Stimulated activated naive CD4-positive, alpha-beta T cell treated with Interleukin-2 at 50 U/mL for 16 hours (primary cell): ENCODE measurements around the gene AASDH.

ENCODE experiments used
- DNase-seq: peaks from one replicate; lab custom pipeline; 2025; lab: John Stamatoyannopoulos, UW

Gene AASDH

GRCh38 chr4:56387023-56388001, at the start of gene AASDH:
Gene AASDH (minus strand): TSS chr4:56387491. CDS start chr4:56384299, 3,192 bp downstream.
- DNase-seq = peak; percentile 93

DNA sequence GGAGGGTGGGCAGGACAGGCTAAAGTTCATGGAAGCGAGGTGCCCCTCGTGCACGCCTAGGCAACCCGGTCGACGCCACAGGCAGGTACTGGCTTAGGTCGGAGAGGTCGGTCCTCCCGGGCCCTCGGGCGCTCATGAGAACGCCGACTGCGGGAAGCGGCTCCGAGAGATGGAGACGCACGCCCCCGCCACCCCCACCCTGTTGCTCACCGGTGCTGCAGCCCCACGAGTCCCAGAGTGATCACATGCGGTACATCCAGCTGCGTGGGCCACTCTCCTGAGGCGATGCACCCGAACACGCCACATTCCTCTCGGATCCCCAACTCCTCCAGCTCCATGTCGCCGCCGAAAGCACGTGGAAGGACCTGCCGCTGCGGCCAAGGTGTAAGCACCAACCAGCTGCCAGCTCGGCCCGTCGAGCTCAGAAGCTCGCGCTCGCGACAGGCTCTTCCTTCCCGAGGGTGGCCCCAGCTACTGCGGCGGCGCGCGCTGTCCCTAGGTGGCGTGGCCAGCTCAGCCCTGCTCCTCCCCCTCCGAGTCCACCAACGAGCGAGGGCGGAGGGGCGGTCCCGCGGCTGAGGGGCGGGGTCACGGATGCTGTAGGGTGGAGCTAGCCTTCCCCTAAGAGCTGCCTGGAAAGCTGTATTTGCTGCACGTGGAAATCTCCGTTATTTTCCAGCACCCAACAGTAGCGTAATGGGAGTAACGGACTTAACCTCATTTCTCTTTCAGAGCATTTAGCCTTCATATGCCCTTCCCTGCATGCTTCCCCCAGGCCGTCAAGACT, 48.0 kb upstream of the AASDH start, which contains the start of gene PPAT:
Gene PPAT, minus strand, starts transcription at position 476 of the 787 bp plus-strand sequence. Its CDS starts 138 bp downstream, at position 338.
- DNase-seq = peak; percentile 97

DNA sequence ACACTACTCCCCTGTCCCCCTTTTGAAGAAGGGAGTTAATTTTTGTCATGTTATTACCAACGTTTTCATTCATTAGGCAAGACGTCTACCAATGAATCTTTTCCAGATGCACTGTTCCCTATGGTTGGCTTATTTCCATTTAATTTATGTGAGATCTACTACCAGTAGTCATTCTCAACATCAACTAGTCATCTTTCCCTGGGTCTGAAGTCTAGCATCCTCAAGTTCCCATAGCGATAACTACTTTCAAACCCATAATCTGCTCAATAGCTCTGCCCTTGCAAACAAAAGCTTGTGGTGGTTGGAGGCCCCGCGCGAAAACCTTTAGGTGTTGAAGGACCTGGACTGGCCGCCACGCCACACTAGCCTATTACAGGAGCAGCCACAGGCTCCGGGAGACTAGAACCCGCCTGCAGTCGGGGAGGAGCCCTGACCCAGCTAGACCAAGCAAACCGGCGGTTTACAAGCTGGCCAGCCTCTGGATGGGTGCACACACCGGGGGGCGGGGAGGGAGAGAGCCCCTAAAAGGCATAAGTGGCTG, 47.4 kb upstream of the AASDH start:
- DNase-seq = peak; percentile 33

DNA sequence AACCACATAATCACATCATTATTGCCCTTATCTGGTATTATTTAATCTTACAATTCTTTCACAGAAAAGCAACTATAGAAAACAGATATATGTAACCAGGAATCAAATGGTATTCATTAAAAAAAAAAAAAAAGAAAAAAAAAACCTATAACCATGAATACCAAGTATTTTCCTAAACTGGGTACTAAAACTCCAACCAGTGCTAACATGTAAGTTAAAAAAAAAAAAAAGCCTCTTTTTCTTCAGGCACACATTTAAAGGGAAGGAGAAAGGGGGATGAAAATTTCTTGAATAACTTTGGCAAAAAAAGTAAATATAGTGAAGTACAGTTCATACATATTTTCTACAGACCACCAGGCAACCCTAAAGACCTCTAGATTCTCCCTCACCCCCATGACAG, 46.0 kb upstream of the AASDH start:
- DNase-seq = no peak

DNA sequence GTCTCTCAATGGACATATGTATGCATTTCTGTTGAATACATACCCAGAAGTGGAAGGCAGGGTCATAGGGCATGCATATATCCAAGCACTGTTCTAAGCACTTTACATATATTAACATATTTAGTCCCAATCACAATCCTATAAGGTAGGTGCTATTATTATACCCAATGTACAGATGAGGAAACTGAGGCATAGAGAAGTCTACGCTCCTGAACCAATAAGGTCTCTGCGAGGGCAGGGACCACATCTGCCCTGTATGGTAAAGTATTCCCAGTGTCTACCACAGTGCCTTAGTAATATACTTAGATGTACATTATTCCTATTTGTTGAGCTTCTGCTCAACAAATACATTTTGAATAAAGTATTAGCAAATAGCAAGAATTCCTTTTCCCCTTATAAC, 42.9 kb upstream of the AASDH start:
- DNase-seq = no peak

DNA sequence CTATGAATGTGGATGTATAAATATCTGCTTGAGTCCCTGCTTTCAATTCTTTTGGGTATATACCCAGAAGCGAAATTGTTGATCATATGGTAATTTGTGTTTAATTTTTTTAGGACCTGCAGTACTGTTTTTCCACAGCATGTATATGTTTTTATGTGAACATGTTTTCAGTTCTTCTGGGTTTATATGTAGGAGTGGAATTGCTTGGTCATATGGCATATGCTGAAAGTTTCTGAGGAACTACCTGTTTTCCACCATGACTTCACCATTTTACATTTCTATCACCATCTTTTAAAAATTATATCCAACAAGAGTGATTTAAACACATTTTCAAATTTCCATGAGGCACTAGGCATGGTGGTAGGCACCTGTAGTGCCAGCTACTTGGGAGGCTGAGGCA, 39.9 kb upstream of the AASDH start:
- DNase-seq = no peak

- no peak for DNase-seq
These were observed 39.0 kb upstream of the AASDH start for GRCh38 chr4:56426273-56426672.

- DNase-seq = no peak
These were observed 38.2 kb upstream of the AASDH start for GRCh38 chr4:56425518-56425917.

- peak; percentile 1 for DNase-seq
These were observed 37.6 kb upstream of the AASDH start for GRCh38 chr4:56424697-56425514.

DNA sequence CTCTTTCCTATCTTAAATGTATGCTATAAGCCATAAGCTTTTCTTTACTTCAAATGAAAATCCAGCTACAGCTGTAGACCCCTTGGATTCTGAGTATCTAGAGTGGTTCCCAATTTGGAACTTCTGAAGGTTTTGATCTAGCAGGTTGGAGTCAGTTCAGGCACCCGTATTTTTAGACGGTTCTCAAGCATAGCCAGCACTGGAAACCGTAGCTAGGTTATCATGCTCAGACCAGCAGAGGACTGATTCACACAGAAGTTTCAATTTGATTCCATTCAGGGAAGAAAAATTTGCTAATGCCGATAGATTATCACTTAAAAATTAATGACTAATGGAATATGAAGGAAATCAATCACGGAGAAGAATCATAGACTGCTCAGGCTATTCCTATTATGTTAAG, 36.9 kb upstream of the AASDH start:
- DNase-seq = no peak

- DNase-seq = no peak
These were observed 30.1 kb upstream of the AASDH start for GRCh38 chr4:56417396-56417795.

GRCh38 chr4:56416349-56416748, 29.1 kb upstream of the AASDH start:
- DNase-seq = no peak

DNA sequence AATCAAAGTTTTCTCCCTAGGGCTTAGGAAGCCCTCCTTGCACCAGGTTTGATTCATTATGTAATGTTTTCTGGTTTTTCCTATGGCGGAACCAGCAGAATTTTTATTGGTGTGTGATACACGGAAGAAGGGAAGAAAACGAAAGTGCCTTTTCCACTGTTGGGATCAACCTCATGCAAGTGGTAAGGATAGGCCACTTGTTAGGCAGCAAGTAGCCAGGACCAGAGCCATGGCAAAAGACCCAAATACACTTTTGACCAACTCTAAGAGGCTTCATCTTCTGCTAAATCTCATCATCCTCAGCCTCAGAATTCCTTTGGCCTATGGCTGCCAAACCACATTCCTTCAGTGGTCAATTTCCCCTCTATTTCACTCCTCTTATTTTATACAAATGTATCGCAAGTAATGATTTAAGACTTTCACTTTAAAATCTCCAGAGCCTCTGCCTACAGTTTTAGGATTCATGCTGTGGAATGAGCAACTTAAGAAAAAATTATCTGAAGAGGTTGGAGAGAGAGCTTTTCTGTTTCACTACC, 26.9 kb upstream of the AASDH start:
- no peak for DNase-seq

- no peak for DNase-seq
These were observed 23.2 kb upstream of the AASDH start for GRCh38 chr4:56410247-56411062.

DNA sequence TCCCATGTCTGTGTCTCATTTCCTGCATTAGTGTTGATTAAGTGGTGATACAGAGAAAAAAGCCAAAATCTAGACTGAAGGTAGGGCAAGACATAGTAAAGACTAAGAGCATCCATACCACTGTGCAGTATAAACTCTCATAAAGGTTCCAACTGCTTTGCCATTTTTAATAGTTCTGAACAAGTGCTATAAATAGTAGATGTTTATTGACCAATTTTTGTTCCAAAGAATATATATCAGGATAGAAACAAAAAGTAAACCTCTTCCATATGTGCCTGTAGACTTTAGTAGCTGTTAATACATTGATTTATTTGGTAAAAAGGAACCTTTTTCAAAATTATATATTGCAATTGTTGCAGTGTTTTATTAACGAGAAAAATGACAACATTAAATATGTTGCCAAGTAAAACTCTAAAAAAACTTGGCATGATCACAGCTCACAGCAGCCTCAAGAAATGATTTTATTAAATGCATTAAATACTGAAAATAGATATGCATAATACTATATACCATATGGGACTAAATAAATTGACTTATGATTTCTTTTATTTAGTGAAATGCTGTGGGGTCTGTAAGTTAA, 22.3 kb upstream of the AASDH start:
- no peak for DNase-seq

DNA sequence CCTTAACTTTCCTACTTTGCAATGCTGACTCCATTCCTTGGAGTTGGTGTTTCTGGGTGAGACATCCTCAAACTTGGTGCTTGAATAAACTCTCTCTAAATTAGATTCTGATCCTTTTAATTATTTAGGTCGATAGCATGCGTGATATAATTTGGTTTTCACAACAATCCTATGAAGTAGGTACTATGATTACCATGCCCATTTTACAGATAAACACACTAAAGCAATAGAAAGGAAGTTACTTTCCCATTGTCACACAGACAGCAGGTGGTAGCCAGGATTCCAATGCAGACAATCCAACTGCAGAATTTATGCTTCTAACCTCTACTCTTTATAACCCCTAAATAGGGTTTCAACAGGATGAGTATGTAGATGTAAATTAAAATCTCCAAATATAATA, 21.7 kb upstream of the AASDH start:
- DNase-seq = no peak

DNA sequence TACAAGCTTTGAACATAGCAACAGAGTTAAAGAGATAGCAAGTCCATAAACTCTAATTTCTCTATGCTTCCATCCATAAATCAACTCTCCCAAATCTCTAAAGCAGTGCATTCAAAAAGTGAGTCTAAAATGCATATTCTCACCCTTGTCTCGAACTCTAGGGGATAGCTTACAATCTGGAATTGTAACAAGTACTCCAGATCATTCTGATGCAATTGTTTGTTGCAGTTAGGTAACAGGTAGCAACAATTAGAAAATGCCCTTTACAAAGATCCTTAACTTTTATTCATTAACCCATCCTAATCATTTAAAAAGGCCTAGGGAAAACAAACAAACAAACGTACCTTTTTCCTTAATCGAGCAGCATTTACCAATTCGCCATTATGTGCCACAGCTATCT, 18.9 kb upstream of the AASDH start:
- DNase-seq = no peak

DNA sequence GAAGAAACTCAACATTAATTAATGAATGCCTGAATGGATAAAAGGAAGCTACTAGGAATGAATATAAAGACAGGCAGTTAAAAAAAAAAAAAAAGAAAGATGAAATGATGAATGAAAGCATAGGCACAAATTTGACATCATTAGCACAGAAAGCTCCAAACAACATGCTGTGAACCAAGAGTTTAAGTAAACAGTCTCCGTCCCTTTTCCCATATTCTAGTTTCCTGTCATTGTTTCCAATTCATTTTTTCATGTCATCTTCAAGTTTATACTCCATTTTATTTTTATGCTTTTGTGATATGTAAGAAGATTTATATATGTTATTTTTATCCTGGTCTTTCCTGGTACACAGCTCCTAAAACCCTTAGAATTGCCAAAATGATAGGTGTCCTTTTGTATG, 17.7 kb upstream of the AASDH start:
- DNase-seq = no peak

DNA sequence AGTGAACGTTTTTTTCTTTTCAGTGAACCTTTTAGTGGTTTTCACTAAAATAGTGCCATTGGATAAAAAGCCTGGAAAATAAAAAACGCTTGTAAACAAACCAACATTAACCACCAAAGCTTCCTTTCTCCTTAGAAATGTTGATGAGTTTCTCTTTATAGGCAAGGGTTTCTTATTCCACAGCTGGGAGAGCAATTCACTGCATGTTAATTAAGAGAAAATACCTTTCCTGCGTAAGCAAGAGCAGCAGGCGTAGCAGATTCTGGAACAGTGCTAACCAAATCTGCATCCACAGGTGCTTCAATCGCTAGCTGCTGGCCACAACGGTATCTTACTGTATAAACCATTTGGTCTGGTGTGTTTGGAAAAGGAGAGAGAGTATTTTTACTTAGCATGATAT, 13.3 kb upstream of the AASDH start:
- DNase-seq = no peak

DNA sequence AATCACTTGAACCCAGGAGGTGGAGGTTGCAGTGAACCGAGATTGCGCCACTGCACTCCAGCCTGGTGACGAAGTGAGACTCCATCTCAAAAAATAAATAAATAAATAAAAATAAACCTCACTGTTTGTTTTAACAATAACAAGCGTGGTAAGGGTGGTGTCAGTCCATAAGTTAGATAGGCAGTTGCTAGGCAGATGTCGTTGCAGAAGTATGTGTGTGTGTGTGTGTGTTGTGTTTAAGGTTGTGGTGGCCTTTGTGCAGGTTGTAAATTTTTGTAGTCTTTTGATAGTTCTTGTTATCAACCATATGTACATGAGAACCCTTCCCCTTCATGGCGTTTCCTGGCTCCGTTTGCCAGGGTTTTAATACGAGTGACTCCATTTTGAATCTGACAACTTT, 4.0 kb upstream of the AASDH start:
- no peak for DNase-seq
